ENCODE data around the gene PDZD8.

GRCh38 chr10:117421985-117422384, 46.7 kb upstream of the PDZD8 start:
- TF ChIP-seq ESRRG (CRISPR knock-in tag; IDR thresholded peaks at IDR 0.05) (no peak), ARNTL (CRISPR knock-in tag; IDR thresholded peaks at IDR 0.05; ENCODE audit: borderline replicate concordance, low read depth) (no peak), TOX (CRISPR knock-in tag; IDR thresholded peaks at IDR 0.05; ENCODE audit: borderline replicate concordance) (no peak), ZFP30 (CRISPR knock-in tag; IDR thresholded peaks at IDR 0.05) (no peak), PATZ1 (CRISPR knock-in tag; IDR thresholded peaks at IDR 0.05; ENCODE audit: borderline replicate concordance) (no peak), ZFP3 (CRISPR knock-in tag; IDR thresholded peaks at IDR 0.05) (no peak), ZNF8 (CRISPR knock-in tag; IDR thresholded peaks at IDR 0.05) (no peak), TSHZ2 (CRISPR knock-in tag; IDR thresholded peaks at IDR 0.05) (no peak), ZC3H10 (CRISPR knock-in tag; IDR thresholded peaks at IDR 0.05) (no peak), CSDC2 (CRISPR knock-in tag; IDR thresholded peaks at IDR 0.05) (no peak), ISL1 (CRISPR knock-in tag; IDR thresholded peaks at IDR 0.05) (no peak)
